Measurements from ENCODE around the gene RAB7B. TPM values are rescaled to one million over a fixed set of nuclear protein-coding genes. Genes with fewer than 3 reads are reported as not detected.

RAB7B gene
- total RNA-seq, 1 experiment from 2014 or later, result not detected

DNA sequence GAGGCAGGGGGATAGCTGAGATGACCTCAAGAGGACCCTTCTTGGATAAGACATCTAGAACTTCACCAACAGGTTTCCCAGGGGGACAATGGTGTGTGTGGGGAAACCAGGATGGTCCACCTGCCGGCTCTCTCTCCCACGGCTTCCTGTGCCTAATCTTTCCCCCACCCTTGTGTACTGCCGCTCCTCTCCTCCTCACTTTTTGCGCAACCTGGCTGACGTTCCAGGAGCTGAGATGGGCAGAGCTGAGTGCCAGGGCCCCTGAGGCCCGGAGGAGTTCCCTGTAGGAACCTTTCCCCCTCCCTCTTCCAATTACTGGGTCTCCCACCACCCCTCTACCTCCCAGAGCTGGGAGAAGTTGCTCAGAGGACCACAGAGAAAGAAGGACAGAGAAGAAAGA, 66.9 kb downstream of the RAB7B start (continued):
- TF ChIP-seq, protein P1, sequence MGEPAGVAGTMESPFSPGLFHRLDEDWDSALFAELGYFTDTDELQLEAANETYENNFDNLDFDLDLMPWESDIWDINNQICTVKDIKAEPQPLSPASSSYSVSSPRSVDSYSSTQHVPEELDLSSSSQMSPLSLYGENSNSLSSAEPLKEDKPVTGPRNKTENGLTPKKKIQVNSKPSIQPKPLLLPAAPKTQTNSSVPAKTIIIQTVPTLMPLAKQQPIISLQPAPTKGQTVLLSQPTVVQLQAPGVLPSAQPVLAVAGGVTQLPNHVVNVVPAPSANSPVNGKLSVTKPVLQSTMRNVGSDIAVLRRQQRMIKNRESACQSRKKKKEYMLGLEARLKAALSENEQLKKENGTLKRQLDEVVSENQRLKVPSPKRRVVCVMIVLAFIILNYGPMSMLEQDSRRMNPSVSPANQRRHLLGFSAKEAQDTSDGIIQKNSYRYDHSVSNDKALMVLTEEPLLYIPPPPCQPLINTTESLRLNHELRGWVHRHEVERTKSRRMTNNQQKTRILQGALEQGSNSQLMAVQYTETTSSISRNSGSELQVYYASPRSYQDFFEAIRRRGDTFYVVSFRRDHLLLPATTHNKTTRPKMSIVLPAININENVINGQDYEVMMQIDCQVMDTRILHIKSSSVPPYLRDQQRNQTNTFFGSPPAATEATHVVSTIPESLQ (CRISPR knock-in tag; IDR thresholded peaks at IDR 0.05), result no peak

DNA sequence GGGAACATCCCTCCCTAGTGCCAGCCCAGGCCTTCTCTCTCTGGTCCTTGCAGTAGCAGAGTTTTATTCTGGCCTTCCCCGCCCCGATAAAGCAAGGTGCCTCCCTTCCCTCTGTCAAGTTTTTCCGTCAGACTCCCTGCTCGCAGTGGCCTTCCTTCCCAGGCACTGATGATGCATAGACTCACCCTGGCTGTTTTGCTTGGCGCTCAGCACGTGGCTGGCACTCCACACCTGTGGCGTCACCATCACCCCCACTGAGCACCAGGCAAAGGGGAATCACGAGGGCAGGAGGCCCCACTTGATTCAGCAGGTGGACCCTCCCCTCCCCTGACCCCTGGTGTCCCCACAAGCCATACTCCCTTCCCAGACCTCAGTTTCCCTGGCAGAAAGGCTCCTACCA, 67.3 kb downstream of the RAB7B start:
- DNase-seq (ENCODE audit: low spot score) (no peak), ATAC-seq (no peak)
- peaks cover 34% of the 10 kb centered on the region for H3K4me1 Mint-ChIP-seq
- no peaks in the 10 kb centered on the region for H3K36me3 Mint-ChIP-seq
- no peaks in the 10 kb centered on the region for H3K9me3 Mint-ChIP-seq
- no peak for TF ChIP-seq CREB1 (CRISPR knock-in tag; IDR thresholded peaks at IDR 0.05)
- TF ChIP-seq NR3C1 (CRISPR knock-in tag; conservative IDR thresholded peaks at IDR 0.05; ENCODE audit: low read depth), result no peak
- no peak for TF ChIP-seq ETV6 (CRISPR knock-in tag; IDR thresholded peaks at IDR 0.05)
- no peak for TF ChIP-seq EMX1 (CRISPR knock-in tag; IDR thresholded peaks at IDR 0.05)
- no peak for TF ChIP-seq ZNF416 (CRISPR knock-in tag; IDR thresholded peaks at IDR 0.05)
- TF ChIP-seq ZNF219 (CRISPR knock-in tag; IDR thresholded peaks at IDR 0.05; ENCODE audit: borderline replicate concordance), result no peak
- TF ChIP-seq, protein P2, sequence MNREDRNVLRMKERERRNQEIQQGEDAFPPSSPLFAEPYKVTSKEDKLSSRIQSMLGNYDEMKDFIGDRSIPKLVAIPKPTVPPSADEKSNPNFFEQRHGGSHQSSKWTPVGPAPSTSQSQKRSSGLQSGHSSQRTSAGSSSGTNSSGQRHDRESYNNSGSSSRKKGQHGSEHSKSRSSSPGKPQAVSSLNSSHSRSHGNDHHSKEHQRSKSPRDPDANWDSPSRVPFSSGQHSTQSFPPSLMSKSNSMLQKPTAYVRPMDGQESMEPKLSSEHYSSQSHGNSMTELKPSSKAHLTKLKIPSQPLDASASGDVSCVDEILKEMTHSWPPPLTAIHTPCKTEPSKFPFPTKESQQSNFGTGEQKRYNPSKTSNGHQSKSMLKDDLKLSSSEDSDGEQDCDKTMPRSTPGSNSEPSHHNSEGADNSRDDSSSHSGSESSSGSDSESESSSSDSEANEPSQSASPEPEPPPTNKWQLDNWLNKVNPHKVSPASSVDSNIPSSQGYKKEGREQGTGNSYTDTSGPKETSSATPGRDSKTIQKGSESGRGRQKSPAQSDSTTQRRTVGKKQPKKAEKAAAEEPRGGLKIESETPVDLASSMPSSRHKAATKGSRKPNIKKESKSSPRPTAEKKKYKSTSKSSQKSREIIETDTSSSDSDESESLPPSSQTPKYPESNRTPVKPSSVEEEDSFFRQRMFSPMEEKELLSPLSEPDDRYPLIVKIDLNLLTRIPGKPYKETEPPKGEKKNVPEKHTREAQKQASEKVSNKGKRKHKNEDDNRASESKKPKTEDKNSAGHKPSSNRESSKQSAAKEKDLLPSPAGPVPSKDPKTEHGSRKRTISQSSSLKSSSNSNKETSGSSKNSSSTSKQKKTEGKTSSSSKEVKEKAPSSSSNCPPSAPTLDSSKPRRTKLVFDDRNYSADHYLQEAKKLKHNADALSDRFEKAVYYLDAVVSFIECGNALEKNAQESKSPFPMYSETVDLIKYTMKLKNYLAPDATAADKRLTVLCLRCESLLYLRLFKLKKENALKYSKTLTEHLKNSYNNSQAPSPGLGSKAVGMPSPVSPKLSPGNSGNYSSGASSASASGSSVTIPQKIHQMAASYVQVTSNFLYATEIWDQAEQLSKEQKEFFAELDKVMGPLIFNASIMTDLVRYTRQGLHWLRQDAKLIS (CRISPR knock-in tag; IDR thresholded peaks at IDR 0.05; ENCODE audit: borderline replicate concordance), result no peak
- TF ChIP-seq, protein P3, sequence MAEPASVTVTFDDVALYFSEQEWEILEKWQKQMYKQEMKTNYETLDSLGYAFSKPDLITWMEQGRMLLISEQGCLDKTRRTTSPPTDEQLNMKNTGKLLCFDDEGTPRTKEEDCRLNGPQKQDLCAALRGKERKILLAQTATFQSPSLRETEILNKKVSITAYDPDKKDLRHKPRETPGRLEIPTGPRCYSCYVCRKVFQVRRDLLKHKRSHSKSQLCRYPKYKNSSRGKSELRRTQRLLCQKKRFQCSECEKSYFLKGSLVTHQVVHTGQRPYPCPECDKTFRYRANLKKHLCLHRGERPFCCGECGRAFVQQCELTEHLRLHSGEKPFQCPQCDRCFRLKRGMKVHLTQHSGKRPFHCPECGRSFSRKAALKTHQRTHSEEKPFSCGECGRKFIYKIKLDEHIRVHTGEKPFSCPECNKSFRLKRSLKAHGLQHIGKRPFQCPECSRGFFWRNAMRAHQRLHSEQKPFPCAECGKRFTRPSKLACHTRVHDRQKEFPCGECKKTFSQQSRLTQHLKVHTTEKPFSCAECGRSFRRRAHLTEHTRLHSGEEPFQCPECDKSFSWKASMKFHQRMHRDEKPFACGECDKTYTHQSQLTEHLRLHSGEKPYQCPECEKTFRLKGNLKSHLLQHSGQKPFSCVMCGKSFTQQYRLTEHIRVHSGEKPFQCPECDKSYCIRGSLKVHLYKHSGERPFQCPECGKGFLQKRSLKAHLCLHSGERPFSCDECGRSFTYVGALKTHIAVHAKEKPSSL (CRISPR knock-in tag; conservative IDR thresholded peaks at IDR 0.05), result no peak
- TF ChIP-seq GTF2I (CRISPR knock-in tag; conservative IDR thresholded peaks at IDR 0.05), result no peak
- no peak for TF ChIP-seq OVOL2 (CRISPR knock-in tag; IDR thresholded peaks at IDR 0.05; ENCODE audit: borderline replicate concordance)
- TF ChIP-seq, protein P4, sequence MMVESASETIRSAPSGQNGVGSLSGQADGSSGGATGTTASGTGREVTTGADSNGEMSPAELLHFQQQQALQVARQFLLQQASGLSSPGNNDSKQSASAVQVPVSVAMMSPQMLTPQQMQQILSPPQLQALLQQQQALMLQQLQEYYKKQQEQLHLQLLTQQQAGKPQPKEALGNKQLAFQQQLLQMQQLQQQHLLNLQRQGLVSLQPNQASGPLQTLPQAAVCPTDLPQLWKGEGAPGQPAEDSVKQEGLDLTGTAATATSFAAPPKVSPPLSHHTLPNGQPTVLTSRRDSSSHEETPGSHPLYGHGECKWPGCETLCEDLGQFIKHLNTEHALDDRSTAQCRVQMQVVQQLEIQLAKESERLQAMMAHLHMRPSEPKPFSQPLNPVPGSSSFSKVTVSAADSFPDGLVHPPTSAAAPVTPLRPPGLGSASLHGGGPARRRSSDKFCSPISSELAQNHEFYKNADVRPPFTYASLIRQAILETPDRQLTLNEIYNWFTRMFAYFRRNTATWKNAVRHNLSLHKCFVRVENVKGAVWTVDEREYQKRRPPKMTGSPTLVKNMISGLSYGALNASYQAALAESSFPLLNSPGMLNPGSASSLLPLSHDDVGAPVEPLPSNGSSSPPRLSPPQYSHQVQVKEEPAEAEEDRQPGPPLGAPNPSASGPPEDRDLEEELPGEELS (CRISPR knock-in tag; IDR thresholded peaks at IDR 0.05), result no peak
- no peak for TF ChIP-seq GRHL2 (CRISPR knock-in tag; IDR thresholded peaks at IDR 0.05; ENCODE audit: insufficient replicate concordance, severe bottlenecking)
- TF ChIP-seq ZNF121 (CRISPR knock-in tag; IDR thresholded peaks at IDR 0.05), result no peak
- TF ChIP-seq, protein P5, sequence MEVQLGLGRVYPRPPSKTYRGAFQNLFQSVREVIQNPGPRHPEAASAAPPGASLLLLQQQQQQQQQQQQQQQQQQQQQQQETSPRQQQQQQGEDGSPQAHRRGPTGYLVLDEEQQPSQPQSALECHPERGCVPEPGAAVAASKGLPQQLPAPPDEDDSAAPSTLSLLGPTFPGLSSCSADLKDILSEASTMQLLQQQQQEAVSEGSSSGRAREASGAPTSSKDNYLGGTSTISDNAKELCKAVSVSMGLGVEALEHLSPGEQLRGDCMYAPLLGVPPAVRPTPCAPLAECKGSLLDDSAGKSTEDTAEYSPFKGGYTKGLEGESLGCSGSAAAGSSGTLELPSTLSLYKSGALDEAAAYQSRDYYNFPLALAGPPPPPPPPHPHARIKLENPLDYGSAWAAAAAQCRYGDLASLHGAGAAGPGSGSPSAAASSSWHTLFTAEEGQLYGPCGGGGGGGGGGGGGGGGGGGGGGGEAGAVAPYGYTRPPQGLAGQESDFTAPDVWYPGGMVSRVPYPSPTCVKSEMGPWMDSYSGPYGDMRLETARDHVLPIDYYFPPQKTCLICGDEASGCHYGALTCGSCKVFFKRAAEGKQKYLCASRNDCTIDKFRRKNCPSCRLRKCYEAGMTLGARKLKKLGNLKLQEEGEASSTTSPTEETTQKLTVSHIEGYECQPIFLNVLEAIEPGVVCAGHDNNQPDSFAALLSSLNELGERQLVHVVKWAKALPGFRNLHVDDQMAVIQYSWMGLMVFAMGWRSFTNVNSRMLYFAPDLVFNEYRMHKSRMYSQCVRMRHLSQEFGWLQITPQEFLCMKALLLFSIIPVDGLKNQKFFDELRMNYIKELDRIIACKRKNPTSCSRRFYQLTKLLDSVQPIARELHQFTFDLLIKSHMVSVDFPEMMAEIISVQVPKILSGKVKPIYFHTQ (CRISPR knock-in tag; IDR thresholded peaks at IDR 0.05), result no peak
- TF ChIP-seq GABPB1 (CRISPR knock-in tag; IDR thresholded peaks at IDR 0.05), result no peak
- TF ChIP-seq NFE2L1 (CRISPR knock-in tag; IDR thresholded peaks at IDR 0.05), result no peak
- TF ChIP-seq, protein P6, sequence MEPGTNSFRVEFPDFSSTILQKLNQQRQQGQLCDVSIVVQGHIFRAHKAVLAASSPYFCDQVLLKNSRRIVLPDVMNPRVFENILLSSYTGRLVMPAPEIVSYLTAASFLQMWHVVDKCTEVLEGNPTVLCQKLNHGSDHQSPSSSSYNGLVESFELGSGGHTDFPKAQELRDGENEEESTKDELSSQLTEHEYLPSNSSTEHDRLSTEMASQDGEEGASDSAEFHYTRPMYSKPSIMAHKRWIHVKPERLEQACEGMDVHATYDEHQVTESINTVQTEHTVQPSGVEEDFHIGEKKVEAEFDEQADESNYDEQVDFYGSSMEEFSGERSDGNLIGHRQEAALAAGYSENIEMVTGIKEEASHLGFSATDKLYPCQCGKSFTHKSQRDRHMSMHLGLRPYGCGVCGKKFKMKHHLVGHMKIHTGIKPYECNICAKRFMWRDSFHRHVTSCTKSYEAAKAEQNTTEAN (CRISPR knock-in tag; IDR thresholded peaks at IDR 0.05), result no peak
- no peak for TF ChIP-seq CBFB (CRISPR knock-in tag; IDR thresholded peaks at IDR 0.05; ENCODE audit: low read depth)
- TF ChIP-seq, protein P7, sequence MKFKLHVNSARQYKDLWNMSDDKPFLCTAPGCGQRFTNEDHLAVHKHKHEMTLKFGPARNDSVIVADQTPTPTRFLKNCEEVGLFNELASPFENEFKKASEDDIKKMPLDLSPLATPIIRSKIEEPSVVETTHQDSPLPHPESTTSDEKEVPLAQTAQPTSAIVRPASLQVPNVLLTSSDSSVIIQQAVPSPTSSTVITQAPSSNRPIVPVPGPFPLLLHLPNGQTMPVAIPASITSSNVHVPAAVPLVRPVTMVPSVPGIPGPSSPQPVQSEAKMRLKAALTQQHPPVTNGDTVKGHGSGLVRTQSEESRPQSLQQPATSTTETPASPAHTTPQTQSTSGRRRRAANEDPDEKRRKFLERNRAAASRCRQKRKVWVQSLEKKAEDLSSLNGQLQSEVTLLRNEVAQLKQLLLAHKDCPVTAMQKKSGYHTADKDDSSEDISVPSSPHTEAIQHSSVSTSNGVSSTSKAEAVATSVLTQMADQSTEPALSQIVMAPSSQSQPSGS (CRISPR knock-in tag; IDR thresholded peaks at IDR 0.05; ENCODE audit: borderline replicate concordance, low read depth), result no peak
- TF ChIP-seq, protein P8, sequence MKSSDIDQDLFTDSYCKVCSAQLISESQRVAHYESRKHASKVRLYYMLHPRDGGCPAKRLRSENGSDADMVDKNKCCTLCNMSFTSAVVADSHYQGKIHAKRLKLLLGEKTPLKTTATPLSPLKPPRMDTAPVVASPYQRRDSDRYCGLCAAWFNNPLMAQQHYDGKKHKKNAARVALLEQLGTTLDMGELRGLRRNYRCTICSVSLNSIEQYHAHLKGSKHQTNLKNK (CRISPR knock-in tag; IDR thresholded peaks at IDR 0.05), result no peak
- CTCF ChIA-PET, result interaction anchor here (1.4 kb wide), 1 partner anchor 41 kb away, joined by 7 read pairs; no protein-coding TSS in a partner anchor
- H3K4me3 Mint-ChIP-seq, result no peak overlapping the region
- no peak overlapping the region for H3K27ac Mint-ChIP-seq
- POLR2A ChIA-PET, result no interaction called here
- peaks cover 4% of the 10 kb centered on the region for H3K27me3 Mint-ChIP-seq (ENCODE audit: low read depth)

Data from WTC11 (cell line).